Tibial nerve (tissue), 4 donors: Measurements from ENCODE around the gene TRIM21. TPM values are rescaled to one million over a fixed set of nuclear protein-coding genes. Genes with fewer than 3 reads are reported as not detected.
"Not testable (repeated sequence)": the region's sequence is repeated elsewhere in the genome, so short reads cannot be mapped to it uniquely, and the experiment has no call there.

Experiments
- DNase-seq, 2 donors: peaks; one replicate each; pipeline ENCODE4 v3.0.0-alpha.2; 2019; ENCODE audit warnings: low spot score in 2 of 2
- H3K27ac ChIP-seq, 4 donors: fragments of 200-600 bp; sonication (generic) in 3 of 4; one replicate each; pipeline ENCODE4 v1.5.1; 2017 to 2019; ENCODE audit warnings: mild to moderate bottlenecking in 1 of 4
- H3K27me3 ChIP-seq, 2 donors: fragments of 200-600 bp; sonication (generic) in 1 of 2; one replicate each; pipeline versions ENCODE4 v1.5.1 to v1.6.0; 2017 to 2019
- H3K36me3 ChIP-seq, 3 donors: fragments of 200-600 bp; sonication (generic); one replicate each; pipeline ENCODE4 v1.5.1; 2018 to 2019
- H3K4me1 ChIP-seq, 4 donors: fragments of 200-600 bp; sonication (generic) in 3 of 4; one replicate each; pipeline ENCODE4 v1.5.1; 2017 to 2019
- H3K4me3 ChIP-seq, 4 donors: fragments of 200-600 bp; sonication (generic) in 3 of 4; one replicate each; pipeline ENCODE4 v1.5.1; 2017 to 2019; ENCODE audit warnings: mild to moderate bottlenecking in 1 of 4, moderate library complexity in 1 of 4
- H3K9me3 ChIP-seq, 4 donors: fragments of 200-600 bp; sonication (generic) in 3 of 4; one replicate each; pipeline ENCODE4 v1.5.1; 2017 to 2019
- EP300 ChIP-seq, 2 donors: sonication (generic); formaldehyde crosslinking; IDR thresholded peaks; one replicate each; pipeline ENCODE4 v1.6.1; 2017; ENCODE audit warnings: antibody characterized with exemption in 2 of 2, mild to moderate bottlenecking in 1 of 2
- POLR2A ChIP-seq, 2 donors: fragments of 450-650 bp; IDR thresholded peaks; one replicate each; pipeline ENCODE4 v1.6.1; 2017; ENCODE audit warnings: antibody characterized with exemption in 2 of 2, mild to moderate bottlenecking in 2 of 2, moderate library complexity in 2 of 2
- WGBS, 2 donors: methylation state at CpG; one replicate each; pipeline ENCODE4 v1.1.5; 2018; 5-methylcytosine and 5-hydroxymethylcytosine counted together
- total RNA-seq, 4 donors: library from RNA; depleted of rRNA; stranded (reverse); fragments of >200 nt; gene quantifications; one replicate each; pipeline ENCODE4 v1.1.0, GENCODE V29; 2016
- TF ChIP-seq, protein P1 (sequence below), 5 experiments: fragments of 200-600 bp in 3 of 5; fragments of 450-650 bp in 2 of 5; sonication (generic) in 3 of 5; IDR thresholded peaks; one replicate each; pipeline ENCODE4 v1.5.1; 2016 to 2019; ENCODE audit warnings: antibody characterized with exemption in 5 of 5, mild to moderate bottlenecking in 3 of 5, moderate library complexity in 2 of 5

Gene TRIM21
- total RNA-seq, 4 donors from 2014 or later: 11.1 to 18.6 (median 13.5) TPM

DNA sequence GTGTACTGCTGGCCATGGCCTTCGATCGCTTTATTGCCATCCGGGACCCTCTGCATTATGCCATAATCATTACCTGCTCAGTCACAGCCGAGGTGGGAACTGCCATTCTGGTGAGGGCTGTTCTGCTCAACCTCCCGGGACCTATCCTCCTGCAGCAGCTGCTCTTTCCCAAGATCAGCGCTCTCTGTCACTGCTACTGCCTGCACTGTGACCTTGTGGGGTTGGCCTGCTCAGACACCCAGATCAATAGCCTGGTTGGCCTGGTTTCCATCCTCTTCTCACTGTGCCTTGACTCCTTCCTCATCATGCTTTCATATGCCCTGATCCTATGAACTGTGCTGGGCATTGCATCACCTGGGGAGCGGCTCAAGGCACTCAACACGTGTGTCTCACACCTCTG lies 24.9 kb upstream of the TRIM21 start:
- H3K4me3 ChIP-seq: no peak overlapping the region
- no peaks in the 10 kb centered on the region for H3K27me3 ChIP-seq
- no peak for DNase-seq
- no peaks in the 10 kb centered on the region for H3K36me3 ChIP-seq
- no peak overlapping the region for H3K27ac ChIP-seq
- no peaks in the 10 kb centered on the region for H3K4me1 ChIP-seq
- no peaks in the 10 kb centered on the region for H3K9me3 ChIP-seq
- WGBS, 2 donors: 71 to 83% methylated on average over 8 of the region's 8 CpGs
- TF ChIP-seq POLR2A (IDR thresholded peaks at IDR 0.05): no peak

DNA sequence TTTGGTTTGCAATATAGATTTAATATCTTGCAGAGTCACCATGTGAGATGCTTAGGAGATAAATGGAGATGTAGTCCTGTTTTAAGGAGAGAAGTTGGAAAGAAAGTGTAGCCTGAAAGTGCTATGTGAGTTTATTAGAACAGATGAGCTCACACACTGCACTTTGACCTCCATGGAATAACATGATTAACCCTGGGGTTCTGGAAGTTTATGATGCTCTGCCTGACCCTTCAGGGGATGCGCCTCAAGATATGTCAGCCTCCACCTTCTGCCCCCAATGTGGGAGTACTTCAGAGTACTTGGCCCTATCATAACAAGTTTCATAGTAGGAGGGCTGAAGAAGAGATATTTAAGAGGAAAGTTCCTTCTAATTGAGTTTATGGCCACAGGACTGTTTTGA lies 23.3 kb upstream of the TRIM21 start:
- TF ChIP-seq POLR2A (IDR thresholded peaks at IDR 0.05) (no peak), EP300 (IDR thresholded peaks at IDR 0.05) (no peak)
- TF ChIP-seq, protein P1, sequence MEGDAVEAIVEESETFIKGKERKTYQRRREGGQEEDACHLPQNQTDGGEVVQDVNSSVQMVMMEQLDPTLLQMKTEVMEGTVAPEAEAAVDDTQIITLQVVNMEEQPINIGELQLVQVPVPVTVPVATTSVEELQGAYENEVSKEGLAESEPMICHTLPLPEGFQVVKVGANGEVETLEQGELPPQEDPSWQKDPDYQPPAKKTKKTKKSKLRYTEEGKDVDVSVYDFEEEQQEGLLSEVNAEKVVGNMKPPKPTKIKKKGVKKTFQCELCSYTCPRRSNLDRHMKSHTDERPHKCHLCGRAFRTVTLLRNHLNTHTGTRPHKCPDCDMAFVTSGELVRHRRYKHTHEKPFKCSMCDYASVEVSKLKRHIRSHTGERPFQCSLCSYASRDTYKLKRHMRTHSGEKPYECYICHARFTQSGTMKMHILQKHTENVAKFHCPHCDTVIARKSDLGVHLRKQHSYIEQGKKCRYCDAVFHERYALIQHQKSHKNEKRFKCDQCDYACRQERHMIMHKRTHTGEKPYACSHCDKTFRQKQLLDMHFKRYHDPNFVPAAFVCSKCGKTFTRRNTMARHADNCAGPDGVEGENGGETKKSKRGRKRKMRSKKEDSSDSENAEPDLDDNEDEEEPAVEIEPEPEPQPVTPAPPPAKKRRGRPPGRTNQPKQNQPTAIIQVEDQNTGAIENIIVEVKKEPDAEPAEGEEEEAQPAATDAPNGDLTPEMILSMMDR (IDR thresholded peaks at IDR 0.05): no peak
- DNase-seq: no peak
- H3K27ac ChIP-seq: no peak overlapping the region
- no peaks in the 10 kb centered on the region for H3K27me3 ChIP-seq
- no peaks in the 10 kb centered on the region for H3K4me1 ChIP-seq
- H3K9me3 ChIP-seq: no peaks in the 10 kb centered on the region
- no peaks in the 10 kb centered on the region for H3K36me3 ChIP-seq
- no peak overlapping the region for H3K4me3 ChIP-seq
- 37 to 47% methylated on average over 1 of the region's 1 CpG for WGBS, 2 donors

DNA sequence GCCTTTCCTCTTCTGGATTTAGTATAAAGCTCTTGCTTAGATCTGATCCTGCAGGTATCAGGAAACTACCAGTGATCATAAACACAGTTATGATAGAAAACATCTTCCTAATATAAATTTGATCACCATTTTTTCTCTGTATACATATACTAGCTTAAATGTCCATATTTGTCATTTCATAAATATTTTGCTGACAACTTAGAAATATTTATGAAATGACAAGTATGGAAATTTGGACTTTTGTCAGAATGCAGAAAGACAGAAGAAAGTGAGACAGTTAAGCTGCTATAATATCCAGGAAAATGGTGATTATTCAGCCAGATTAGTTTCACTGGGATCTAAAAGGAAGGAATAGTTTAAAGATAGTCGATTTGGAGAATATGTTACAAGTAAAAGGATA lies 22.8 kb upstream of the TRIM21 start:
- H3K27ac ChIP-seq: no peak overlapping the region
- TF ChIP-seq EP300 (IDR thresholded peaks at IDR 0.05) (no peak), POLR2A (IDR thresholded peaks at IDR 0.05) (no peak)
- TF ChIP-seq, protein P1 (IDR thresholded peaks at IDR 0.05): no peak
- 61 to 68% methylated on average over 1 of the region's 1 CpG for WGBS, 2 donors
- H3K27me3 ChIP-seq: no peaks in the 10 kb centered on the region
- H3K4me1 ChIP-seq: no peaks in the 10 kb centered on the region
- no peak for DNase-seq
- H3K36me3 ChIP-seq: no peaks in the 10 kb centered on the region
- H3K4me3 ChIP-seq: no peak overlapping the region
- no peaks in the 10 kb centered on the region for H3K9me3 ChIP-seq

DNA sequence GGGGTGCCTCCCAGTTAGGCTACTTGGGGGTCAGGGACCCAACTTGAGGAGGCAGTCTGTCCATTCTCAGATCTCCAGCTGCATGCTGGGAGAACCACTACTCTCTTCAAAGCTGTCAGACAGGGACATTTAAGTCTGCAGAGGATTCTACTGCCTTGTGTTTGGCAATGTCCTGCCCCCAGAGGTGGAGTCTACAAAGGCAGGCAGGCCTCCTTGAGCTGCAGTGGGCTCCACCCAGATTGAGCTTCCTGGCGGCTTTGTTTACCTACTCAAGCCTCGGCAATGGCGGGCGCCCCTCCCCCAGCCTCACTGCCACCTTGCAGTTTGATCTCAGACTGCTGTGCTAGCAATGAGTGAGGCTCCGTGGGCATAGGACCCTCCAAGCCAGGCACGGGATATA lies 12.7 kb upstream of the TRIM21 start:
- peaks cover 0 to 16% (median 0%) of the 10 kb centered on the region in 4 donors for H3K9me3 ChIP-seq
- not testable (repeated sequence) for DNase-seq, H3K36me3 ChIP-seq, H3K27ac ChIP-seq, H3K4me1 ChIP-seq, H3K4me3 ChIP-seq, H3K27me3 ChIP-seq
- 84 to 95% methylated on average over 6 of the region's 6 CpGs for WGBS, 2 donors

DNA sequence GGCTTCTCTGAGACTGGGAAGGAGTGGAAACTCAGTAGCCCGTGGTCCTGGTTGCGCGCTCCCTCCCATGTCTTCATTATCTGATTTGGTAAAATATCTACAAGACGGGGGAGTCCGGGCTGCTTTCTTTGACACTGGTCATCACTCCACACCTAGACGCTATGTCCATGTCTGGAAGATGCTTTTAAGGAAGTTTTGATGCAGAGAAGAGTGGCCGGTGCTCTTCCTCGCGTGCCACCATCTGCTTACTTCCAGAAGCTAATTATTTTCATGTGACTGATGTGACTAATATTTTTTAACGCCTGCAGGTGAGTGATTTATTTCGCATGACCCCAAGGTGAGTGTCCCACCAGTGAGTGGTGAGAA lies 339 bp upstream of the TRIM21 start:
- 25 to 31% methylated on average over 11 of the region's 11 CpGs for WGBS, 2 donors
- Histone ChIP-seq H3K27ac (peak overlapping the region in 1 of 4 donors; percentile 92), H3K27me3 (no peaks in the 10 kb centered on the region), H3K9me3 (peaks cover 0 to 6% (median 0%) of the 10 kb centered on the region in 4 donors), H3K36me3 (peaks cover 0 to 20% (median 9%) of the 10 kb centered on the region in 3 donors), H3K4me3 (peak overlapping the region; percentile 66 to 91 (median 78)), H3K4me1 (peaks cover 0 to 21% (median 0%) of the 10 kb centered on the region in 4 donors)
- TF ChIP-seq POLR2A (IDR thresholded peaks at IDR 0.05) (peak in 1 of 2 donors; percentile 8), EP300 (IDR thresholded peaks at IDR 0.05) (no peak)
- TF ChIP-seq, protein P1 (IDR thresholded peaks at IDR 0.05): no peak
- DNase-seq: no peak

DNA sequence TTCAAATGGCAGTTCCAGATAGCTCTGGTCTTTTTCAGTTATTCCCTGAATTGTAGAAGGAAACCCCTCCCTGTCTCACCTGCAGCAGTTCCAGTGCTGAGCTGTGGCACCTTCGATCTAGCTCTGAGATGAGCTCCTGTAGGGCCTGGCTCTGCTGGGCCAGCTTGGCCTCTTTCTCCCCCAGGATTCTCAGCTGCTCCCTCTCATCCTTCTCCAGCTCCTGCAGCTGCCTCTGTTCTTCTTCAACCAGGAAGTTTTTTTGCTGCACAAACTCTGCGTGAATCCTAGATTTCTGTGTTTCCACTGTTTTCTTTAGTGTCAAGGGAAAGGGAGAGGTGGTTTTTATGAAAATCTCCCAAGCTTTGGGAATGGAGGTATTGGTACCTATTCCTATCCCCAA lies 5.3 kb downstream of the TRIM21 start:
- Histone ChIP-seq H3K27ac (no peak overlapping the region), H3K4me3 (no peak overlapping the region), H3K4me1 (peaks cover 0 to 17% (median 0%) of the 10 kb centered on the region in 4 donors), H3K9me3 (no peaks in the 10 kb centered on the region), H3K36me3 (peaks cover 0 to 76% (median 20%) of the 10 kb centered on the region in 3 donors), H3K27me3 (no peaks in the 10 kb centered on the region)
- WGBS, 2 donors: 93 to 96% methylated on average over 2 of the region's 2 CpGs
- no peak for DNase-seq
- TF ChIP-seq, protein P1 (IDR thresholded peaks at IDR 0.05): no peak
- TF ChIP-seq POLR2A (IDR thresholded peaks at IDR 0.05) (no peak), EP300 (IDR thresholded peaks at IDR 0.05) (no peak)
